Measurements from ENCODE around the gene RAMAC. TPM values are rescaled to one million over a fixed set of nuclear protein-coding genes. Genes with fewer than 3 reads are reported as not detected.

The RAMAC gene
- total and polyA plus RNA-seq, 2 of the 4 experiments (the other 2 are of a cell fraction), result 23.6 to 29.6 TPM

DNA sequence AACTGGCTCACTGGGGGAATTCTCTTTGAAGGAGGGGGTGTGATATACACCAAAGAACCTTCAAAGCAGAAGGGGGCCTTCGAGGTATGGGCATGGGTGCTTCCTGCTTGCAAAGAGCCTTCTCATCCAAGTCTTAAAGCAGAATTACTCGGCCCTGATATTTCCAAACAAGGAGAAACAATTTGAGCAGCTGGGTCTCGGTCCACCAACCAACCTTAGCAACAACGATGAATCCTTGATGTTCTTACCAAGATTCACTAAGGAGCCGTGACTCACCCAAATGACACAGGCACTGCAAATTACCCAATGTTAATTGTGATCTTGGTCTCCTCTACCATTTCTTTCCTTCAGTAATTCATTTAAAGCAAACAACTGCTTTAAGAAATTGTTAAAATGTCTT is 41.2 kb upstream of the RAMAC start:
- DNase-seq (no peak), ATAC-seq (ENCODE audit: low read depth) (no peak)
- Histone ChIP-seq H4K20me1 (ENCODE audit: insufficient read depth, low read length) (no peaks in the 10 kb centered on the region), H2BK5ac (ENCODE audit: low read depth, low read length, poor library complexity, severe bottlenecking) (no peak overlapping the region), H3K4me2 (ENCODE audit: low read depth, low read length) (no peak overlapping the region), H2AK5ac (ENCODE audit: low read depth, low read length) (no peak overlapping the region), H4K8ac (ENCODE audit: low read depth in 2 of 2, low read length in 2 of 2) (no peak overlapping the region), H3K27ac (ENCODE audit: insufficient read depth, low read length) (no peak overlapping the region), H4K91ac (ENCODE audit: insufficient read depth, low read depth, low read length) (no peak overlapping the region), H3K4me3 (ENCODE audit: insufficient read depth, low read depth, low read length) (no peak overlapping the region), H2AFZ (replicated peaks; ENCODE audit: low read length, poor library complexity) (no peak overlapping the region), H2BK20ac (ENCODE audit: low read depth, low read length) (no peak overlapping the region), H3K27me3 (ENCODE audit: control insufficient read depth, insufficient read depth, low read length) (peaks cover 10% of the 10 kb centered on the region), H2BK15ac (ENCODE audit: low read depth, low read length) (no peak overlapping the region), H3K9ac (ENCODE audit: low read depth, low read length) (no peak overlapping the region), H3K18ac (ENCODE audit: low read depth, low read length) (no peak overlapping the region), H2BK120ac (ENCODE audit: low read depth, low read length) (no peak overlapping the region), H4K5ac (ENCODE audit: low read depth, low read length) (no peak overlapping the region), H3K9me1 (ENCODE audit: insufficient read depth, low read length) (no peaks in the 10 kb centered on the region), H3K23ac (ENCODE audit: low read depth, low read length) (no peak overlapping the region), H3K14ac (replicated peaks; ENCODE audit: low read depth, low read length) (no peak overlapping the region), H3K4ac (ENCODE audit: low read depth, low read length) (no peak overlapping the region), H3K9me3 (ENCODE audit: control insufficient read depth, insufficient read depth, low read length) (no peaks in the 10 kb centered on the region), H3K4me1 (ENCODE audit: control insufficient read depth, insufficient read depth, low read length) (no peaks in the 10 kb centered on the region), H3K79me1 (ENCODE audit: low read depth in 1 of 2, low read length in 2 of 2) (no peaks in the 10 kb centered on the region), H3K56ac (ENCODE audit: extremely low read depth, insufficient read depth, low read length) (no peak overlapping the region), H2AK9ac (replicated peaks; ENCODE audit: low read depth, low read length, poor library complexity) (no peak overlapping the region), H3K36me3 (ENCODE audit: control insufficient read depth, insufficient read depth, low read length) (no peaks in the 10 kb centered on the region)
- CTCF ChIA-PET, result no interaction called here
- POLR2A ChIA-PET (ENCODE audit: unreplicated experiment), result no interaction called here
- intact Hi-C loops (cut with micrococcal nuclease), result no loop called here
- in situ Hi-C loops (cut with MboI; ENCODE audit: low sequenced_read_pairs), result no loop called here
- BruUV-seq (replicated peaks), result no TSS peak
- WGBS, 2 experiments (ENCODE audit: extremely low coverage in 2 of 2, insufficient read length in 1 of 2), result 10% methylated on average over 2 of the region's 5 CpGs; no CpG with 5 or more reads in 1 of the 2 experiments
- TF ChIP-seq POLR2A (IDR thresholded peaks at IDR 0.05; ENCODE audit: low read depth, low read length), result no peak
- no peak for TF ChIP-seq RCOR1 (IDR thresholded peaks at IDR 0.05; ENCODE audit: insufficient replicate concordance, low read length)
- TF ChIP-seq, protein P1, sequence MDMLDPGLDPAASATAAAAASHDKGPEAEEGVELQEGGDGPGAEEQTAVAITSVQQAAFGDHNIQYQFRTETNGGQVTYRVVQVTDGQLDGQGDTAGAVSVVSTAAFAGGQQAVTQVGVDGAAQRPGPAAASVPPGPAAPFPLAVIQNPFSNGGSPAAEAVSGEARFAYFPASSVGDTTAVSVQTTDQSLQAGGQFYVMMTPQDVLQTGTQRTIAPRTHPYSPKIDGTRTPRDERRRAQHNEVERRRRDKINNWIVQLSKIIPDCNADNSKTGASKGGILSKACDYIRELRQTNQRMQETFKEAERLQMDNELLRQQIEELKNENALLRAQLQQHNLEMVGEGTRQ (IDR thresholded peaks at IDR 0.05; ENCODE audit: low read depth, low read length), result no peak
- no peak for TF ChIP-seq NFE2L2 (IDR thresholded peaks at IDR 0.05; ENCODE audit: low read depth, low read length)
- TF ChIP-seq, protein P2, sequence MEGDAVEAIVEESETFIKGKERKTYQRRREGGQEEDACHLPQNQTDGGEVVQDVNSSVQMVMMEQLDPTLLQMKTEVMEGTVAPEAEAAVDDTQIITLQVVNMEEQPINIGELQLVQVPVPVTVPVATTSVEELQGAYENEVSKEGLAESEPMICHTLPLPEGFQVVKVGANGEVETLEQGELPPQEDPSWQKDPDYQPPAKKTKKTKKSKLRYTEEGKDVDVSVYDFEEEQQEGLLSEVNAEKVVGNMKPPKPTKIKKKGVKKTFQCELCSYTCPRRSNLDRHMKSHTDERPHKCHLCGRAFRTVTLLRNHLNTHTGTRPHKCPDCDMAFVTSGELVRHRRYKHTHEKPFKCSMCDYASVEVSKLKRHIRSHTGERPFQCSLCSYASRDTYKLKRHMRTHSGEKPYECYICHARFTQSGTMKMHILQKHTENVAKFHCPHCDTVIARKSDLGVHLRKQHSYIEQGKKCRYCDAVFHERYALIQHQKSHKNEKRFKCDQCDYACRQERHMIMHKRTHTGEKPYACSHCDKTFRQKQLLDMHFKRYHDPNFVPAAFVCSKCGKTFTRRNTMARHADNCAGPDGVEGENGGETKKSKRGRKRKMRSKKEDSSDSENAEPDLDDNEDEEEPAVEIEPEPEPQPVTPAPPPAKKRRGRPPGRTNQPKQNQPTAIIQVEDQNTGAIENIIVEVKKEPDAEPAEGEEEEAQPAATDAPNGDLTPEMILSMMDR (conservative IDR thresholded peaks at IDR 0.05; ENCODE audit: low read depth, low read length), result no peak
- no peak for TF ChIP-seq RFX5 (IDR thresholded peaks at IDR 0.05; ENCODE audit: low read depth, low read length)
- no peak for TF ChIP-seq MAZ (IDR thresholded peaks at IDR 0.05; ENCODE audit: borderline replicate concordance, low read depth, low read length)
- no peak for TF ChIP-seq CEBPB (IDR thresholded peaks at IDR 0.05; ENCODE audit: low read depth, low read length)
- TF ChIP-seq MXI1 (IDR thresholded peaks at IDR 0.05; ENCODE audit: borderline replicate concordance, low read depth, low read length), result no peak
- no peak for TF ChIP-seq SMC3 (IDR thresholded peaks at IDR 0.05; ENCODE audit: low read depth, low read length)
- TF ChIP-seq BHLHE40 (IDR thresholded peaks at IDR 0.05; ENCODE audit: low read depth, low read length), result no peak
- no peak for TF ChIP-seq CHD1 (IDR thresholded peaks at IDR 0.05; ENCODE audit: low read depth, low read length)
- no peak for TF ChIP-seq RAD21 (IDR thresholded peaks at IDR 0.05; ENCODE audit: low read length)
- no peak for TF ChIP-seq FOS (IDR thresholded peaks at IDR 0.05; ENCODE audit: low read depth, low read length)
- dilution Hi-C loops (cut with HindIII; ENCODE audit: low sequenced_read_pairs, unreplicated experiment), result no loop called here
